NCI-H510A treated with DMSO at 0.1 percent for 48 hours (cell line): Measurements from ENCODE around the gene APBB2.

Experiments
- DNase-seq: peaks from one replicate; lab custom pipeline; 2025; lab: John Stamatoyannopoulos, UW

APBB2 gene

DNA sequence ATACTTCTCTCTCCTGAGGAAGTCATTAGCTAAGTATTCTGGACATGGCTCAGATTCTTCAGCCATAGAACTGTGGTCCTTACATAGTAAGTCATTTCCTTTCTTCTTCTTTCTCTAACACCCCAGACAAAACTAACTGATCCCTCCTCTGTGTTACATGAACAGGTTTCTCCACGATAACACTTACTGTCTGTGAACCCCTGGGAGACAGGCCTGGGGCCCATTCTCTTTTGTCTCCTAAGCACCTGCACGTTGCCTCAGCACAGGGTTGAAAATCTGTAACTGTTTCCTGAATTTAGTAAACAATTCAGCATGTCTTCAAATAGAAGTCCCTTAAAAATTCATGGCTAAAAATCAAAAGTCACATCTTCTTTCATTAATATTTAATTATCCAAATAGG is 24.7 kb downstream of the APBB2 start:
- DNase-seq: no peak

DNA sequence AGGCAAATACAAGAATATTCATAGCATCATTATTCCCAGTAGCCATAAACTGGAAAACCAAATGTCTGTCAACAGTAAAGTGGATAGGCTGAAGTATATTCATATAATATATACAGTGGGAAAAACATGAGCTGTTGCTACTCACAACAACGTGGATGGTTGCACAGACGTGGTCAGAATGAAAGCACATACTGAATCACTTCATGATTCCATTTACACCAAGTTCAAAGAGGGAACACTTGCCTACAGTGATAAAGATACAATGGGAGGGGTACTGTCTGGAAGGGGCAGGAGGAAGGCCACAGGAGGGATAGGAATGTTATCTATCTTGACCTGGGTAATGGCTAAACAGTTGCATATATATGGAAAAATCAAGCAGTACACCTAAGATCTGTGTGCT is 25.3 kb downstream of the APBB2 start:
- DNase-seq: no peak

DNA sequence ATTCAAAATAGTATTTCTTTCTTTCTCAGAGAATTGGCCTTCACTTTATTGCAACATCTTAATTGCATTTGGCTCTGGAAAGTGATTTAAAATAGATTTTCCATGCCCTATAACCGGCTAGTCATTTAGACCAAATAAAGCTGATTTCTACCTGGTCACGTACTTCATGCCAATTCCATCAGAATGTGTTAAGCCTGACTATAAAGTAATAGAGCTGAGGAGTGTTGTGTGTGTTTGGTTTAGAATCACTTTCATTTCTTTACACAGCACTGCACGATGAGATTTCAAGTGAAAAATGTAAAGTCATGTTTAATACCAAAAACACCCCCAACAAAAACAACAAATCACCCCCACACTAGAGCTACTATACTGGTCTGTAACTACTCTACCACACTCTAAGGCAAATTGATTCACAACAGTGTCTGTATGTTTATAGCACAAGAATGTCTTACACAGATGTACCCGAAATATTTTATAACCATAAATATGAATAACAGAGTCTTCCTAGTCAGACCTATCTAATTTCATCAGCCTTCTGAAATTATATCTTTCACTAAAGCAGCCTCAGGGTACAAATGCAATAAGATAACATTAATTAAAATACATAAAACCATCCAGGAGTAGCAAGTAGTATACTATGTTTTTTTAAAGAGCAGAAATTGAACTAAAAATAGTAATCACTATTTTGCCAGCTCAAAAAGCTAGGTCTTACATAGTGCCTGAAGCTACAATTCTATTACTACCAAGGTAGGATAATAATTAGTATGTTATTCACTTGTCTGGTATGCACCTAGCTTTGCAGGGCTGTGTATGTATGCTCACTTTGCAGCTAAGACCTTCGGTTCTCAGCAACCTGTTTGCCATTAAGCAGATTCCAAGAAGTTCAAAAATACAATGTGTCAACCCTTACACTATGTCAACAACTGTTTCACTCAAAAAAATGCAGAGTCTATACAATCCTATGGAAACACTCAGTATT is 28.4 kb downstream of the APBB2 start:
- no peak for DNase-seq

DNA sequence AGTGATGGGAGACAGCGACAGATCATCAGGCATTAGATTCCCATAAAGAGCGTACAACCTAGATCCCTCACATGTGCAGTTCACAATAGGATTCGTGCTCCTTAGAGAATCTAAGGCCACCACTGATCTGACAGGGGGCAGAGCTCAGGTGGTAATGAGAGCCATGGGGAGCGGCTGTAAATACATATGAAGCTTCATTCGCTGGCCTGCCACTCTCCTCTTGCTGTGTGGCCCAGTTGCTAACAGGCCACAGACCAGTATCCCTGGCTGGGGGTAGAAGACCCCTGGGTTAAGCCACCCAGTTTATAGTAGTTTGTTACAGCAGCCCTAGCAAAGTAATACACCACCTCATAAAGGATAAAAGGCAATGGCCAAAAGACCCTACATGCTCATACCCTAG is 30.3 kb downstream of the APBB2 start:
- DNase-seq: no peak

DNA sequence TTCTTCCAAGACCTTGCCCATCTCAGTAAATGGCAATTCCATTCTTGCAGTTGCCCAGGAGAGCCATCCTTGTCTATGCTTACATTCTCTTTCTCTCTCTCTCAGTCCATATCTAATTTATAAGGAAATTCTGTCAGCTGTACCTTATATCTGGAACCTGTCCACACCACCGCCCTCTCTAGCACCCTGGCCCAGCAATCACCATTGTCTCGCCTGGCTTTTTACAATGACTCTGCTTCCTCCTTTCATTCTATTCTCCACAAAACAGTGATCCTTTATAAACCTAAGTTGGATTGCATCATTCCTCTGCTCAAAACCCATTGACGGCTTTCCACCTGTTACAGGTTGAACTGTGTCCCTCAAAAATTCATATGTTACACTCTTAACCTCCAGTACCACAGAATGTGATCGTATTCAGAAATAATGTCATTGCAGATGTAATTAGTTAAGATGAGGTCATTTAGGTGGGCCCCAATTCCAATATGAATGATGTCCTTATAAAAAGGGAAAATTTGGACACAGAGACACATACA is 31.3 kb downstream of the APBB2 start:
- DNase-seq: no peak

DNA sequence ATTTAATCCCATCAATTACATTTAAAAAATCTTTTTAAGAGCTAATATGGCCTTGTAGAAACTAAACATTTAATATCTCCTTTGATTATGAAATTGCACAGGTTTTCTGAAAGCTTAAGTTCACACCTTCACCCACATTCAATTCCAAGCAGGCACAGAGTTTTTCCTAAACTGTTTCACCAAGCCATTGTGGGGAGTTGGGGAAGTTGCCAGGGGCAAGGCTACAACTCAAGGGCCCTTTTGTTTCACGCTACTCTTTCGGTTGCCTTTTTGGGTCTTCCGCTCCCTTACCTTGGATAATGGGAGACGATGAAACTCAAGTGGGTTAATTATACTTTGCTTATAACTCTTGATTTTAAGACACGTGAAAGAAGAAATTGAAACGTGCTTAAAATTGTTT is 33.3 kb downstream of the APBB2 start:
- no peak for DNase-seq

DNA sequence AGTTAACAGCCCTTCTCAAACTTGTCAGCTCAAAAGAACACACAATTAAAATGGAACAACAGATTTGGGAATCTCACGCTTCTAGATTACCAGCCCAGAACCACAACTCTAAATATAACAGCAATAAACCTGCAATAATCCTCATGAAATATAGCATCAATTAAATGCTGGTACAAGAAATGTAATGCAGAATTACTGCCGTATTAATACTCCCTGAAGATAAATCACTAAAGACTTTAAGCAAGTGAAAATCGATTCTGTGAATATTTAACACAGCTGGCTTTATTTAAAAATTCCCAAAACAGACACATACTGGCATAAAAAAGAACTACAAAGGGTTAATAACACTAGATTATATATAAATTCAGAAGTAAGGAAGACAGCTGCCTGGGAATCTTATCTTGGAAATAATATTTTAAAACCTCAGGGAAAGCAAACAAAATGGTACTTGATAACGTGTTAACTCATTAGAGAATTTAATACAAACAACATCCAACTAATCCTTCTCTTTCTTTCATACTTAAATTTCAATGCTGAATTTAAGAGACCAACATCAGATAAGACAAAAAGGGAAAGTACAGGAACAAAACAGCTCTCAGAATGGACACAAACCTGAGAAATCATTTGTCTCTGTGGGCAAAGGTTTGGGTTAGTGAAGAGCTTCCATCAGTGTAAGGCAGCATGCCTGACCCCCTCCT is 34.7 kb downstream of the APBB2 start:
- DNase-seq: no peak

DNA sequence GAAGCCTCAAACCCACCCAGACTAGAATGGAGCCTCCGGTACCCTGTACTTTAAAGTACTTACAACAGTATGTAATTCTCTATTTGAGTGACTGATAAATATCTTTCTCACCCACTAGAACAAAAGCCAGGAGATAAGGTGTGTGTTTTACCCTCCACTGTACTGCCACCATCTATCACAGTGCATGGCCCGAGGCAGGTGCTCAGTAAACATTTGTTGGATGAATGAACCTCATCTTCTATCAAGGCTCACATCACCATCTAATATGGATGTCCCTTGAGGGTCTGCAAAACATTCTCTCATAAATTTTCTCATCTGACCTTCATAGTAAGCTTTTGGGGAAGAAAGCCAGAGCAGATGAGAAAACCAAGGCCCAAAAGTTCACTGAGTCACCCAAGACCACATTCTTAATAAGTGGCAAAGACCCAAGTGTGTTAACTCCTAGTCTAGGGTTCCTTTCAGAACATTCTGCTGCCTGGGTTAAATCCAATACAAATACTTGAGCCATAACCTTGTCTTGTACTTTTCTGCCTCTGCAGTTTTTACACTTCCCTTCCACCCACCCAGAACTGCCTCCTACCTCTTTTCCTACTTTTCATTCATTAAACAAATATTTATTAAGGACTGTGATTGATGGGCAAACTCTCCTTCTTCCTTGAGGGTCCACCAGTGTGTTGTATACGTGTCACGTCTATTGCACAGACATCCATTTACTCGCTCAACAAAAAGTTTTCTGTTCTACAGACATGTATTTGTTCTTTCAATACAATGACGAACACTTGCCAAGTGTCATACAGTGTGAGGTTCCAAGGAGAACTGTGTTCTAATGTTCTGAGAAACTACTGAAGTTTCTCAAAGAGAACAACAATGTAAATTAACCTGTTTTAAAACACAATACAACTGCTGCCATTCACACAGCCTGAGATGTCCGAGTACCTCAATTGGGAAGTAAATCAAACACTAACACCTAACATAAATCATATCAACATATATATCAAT is 35.7 kb downstream of the APBB2 start:
- DNase-seq: no peak

DNA sequence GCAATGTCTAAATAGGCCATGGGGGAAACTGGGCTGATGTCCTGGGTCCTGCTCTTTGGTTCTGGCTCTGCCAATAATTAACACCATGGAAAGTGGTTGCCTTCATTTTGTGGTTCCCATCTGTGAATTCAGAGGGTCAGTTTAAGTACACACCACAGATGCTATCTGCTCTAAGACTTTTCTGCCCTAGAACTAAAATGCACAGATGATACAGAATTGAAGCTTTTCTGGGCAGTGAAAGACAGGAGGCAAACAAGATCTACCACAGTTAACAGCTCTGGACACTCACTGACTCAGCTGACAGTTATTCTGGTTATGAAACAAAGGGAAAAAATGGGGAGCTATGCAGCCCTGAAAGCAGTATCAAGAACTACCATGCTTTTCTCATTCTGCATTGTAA is 37.3 kb downstream of the APBB2 start:
- no peak for DNase-seq

DNA sequence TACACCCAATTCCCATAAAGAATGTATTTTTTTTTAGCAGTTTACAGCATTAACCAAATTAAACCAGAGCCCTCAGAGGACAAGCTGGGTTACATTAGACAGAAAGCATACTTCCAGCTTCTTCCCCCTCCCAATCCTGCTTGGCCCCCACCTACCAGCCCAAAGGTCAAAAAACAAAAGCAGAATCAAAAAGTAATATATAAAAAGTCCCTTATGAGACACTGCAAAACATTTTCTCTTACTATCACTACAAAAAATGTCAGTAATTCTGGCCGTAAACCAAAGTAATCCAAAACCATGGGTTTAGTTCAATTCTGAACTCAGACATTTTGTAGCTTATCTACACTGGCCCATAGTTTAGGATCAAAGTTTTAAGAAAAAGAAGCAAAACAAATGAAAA is 38.0 kb downstream of the APBB2 start:
- no peak for DNase-seq

DNA sequence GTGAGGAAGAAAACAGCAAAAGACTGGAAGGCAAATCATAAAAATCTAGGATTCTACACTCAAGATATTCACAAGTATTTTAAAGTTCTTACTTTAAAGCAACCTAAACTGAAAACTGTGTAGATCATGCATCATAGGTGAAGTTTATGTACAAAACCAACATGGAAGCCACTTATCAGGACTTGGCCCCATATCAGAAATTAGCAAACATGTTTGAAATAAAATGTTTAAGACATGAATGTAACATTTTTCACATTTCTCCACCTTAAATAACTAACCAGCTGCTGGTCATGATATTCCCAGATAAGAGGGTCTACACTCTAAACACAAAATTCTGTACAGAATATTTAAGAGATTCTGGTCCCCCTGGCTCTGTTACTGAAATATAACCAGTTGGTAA is 38.5 kb downstream of the APBB2 start:
- no peak for DNase-seq

DNA sequence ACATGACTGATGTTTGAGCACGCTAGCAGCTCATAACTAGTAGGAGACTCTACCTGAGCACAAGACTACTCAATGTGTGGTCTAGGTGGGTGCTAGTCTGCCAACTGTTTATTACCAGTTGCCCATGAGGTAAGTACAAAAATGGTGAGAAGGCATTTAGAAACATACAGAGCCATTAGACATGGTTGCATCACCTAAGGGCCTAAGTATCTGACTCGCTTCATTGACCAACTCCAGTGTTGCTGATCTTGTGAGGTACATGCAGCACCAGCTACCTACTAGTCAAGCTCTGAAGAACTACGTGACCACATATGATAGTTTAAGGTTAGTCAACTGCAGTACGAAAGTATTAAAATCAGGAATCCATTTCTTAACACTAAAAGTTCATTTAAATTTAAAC is 39.9 kb downstream of the APBB2 start:
- DNase-seq: no peak

DNA sequence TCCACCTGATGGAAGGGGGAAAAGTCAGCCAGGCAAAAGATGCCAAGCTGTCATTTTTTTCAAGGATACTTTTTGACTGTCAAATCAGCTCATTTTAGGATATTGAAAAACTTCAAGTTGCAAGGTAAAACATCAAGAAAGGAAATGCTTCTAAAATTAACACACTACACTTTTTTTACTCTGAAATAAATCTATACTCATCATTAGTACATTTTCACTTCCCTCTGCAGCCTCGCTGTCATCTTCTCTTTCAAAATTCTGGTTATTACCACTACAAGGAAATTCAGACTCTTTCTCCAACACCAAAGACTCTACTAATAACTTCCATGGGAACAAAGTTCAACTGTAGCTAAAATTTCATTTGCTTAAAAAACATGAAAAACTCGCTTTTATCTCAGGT is 41.6 kb downstream of the APBB2 start:
- no peak for DNase-seq

DNA sequence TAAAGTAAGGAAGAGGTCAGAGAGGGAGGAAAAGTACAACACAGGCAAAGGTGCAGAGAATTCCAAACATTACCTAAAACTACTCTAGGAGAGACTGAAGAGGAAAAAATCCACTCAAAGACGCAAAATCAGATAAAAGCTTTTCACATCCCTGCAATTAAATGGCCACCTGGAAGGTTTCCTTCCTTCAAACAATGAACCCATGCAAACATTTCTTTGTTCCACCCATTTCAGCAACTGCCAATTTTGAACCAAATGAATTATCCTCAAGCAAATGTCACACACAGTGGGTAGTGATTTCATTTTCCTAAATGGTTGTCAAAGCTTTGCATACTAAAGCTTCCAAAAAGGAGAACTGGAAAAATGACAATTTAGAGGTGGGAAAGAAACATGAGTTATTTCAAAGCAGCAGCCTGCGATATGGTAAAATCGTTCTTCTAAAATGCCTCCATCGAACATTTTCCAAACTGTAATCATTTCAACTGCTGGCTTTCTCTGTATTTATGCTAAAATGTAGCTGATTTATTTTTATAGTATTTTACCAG is 45.0 kb downstream of the APBB2 start:
- DNase-seq: no peak

DNA sequence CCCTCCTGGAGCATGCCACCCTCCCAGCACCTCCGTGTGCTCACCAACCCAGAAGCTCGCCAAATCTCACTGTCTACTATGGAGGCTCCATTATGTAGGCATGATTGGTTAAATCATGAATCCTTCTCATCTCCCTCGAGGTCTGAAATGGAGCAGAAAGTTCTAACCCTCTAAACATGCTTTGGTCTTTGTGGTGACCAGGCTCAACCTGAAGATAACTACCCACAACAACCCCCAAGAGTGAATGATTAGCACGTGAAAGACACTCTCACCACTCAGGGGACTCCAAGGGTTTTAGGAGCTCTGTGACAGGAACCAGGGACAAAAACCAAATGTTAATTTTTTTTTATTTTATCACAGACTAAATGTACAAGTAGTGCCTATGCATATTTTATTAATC is 47.2 kb downstream of the APBB2 start:
- no peak for DNase-seq

DNA sequence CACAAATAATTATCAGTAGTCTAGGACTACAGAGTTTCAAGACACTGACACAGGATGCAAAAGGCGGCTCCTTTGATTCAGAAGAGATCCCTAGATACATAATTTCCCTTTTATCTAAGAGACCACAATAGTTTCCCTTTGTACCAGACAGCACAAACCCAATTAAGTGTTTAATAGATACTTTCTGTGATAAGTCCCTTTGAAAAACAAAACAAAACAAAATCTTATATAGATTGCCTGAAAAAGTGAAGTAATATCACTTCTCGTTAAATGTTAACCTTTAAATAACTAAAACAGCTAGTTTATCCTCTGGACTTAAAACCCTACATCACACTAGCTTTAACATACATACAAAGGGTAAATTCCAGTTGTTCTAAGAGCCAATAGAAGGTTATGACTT is 49.9 kb downstream of the APBB2 start:
- no peak for DNase-seq

DNA sequence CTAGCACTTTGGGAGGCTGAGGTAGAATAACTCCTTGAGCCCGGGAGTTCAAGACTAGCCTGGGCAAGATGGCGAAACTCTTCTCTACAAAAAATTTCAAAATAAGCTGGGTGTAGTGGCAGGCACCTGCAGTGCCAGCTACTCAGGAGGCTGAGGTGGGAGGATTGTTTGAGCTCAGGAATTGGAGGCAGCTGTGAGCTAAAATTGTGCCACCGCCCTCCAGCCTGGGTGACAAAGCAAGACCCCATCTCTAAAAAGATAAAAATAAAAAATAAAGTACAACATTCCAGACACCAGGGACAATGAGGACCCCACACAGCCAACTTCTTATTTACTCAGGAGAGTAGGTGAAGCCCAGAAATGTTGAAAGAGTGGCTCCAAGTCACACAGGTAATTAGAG is 53.0 kb downstream of the APBB2 start:
- no peak for DNase-seq

DNA sequence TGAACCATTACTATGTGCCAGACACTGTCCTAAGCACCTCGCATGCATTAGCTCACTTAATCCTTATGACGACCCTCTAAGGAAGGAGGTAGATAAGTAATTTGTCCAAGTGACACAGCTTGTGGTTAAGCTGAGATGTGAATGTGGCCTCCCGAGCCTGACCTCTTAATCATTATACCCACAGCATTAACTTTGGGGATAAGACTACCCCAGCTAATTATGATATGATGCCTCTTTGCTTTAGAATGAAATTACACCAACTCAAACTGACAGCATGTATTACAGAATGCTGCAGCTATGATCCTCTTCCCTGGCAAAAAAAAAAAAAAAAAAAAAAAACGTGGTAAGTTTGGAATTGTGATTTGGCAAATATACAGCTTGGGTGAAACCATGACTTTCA is 53.5 kb downstream of the APBB2 start:
- no peak for DNase-seq

DNA sequence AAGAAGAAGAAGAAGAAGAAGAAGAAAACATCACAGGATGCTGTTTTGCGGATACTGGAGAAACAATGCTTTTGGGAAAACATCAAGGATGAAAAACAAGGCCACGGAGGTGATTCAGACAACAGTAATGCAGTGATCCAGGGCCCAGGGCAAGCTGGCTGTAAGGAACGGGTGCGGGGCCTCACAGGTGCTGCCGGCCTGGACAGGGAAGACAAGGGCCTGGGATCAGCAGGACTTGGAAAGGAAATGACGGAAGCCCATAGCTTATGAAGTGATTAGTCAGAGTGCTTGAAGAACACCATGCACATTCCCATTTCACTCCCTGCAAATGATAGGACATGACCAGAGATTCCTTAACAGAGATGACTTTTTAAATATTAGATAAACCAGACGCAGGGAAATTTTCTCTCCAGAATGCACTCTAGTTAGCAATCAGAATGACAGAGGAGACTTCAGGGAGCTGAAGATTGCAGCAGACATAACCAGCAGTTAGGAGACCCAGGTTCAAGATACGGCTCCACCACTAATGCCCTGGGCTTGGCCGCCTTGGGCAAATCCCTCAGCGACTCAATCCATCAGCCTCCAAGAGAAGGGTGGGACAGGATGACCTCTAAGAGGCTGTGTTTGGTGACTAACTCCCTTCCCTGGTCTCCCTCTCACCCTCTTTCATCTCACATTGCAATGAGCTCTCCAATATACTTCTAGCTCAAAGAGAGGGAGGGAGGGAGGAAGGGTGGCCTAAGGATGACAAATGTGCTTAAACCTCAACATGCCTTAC is 54.1 kb downstream of the APBB2 start:
- no peak for DNase-seq

DNA sequence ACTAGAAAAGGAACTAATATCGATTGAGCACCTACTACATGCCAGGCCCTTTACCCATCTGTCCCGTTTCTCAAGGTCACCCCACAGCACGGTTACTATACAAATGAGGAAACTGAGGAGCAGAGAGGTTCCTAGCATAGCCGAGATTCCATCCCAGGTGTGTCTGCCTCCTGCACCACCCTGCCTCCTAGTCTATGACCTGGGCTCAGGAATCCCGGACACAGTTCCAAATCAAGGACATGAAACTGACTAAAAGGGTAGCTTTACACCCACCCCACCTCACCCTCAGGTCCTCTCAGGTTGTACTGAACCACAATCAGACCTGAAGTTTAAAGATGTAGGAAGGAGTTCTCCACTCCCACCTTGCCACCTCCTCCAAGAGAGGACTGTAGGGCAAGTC is 55.6 kb downstream of the APBB2 start:
- DNase-seq: no peak

DNA sequence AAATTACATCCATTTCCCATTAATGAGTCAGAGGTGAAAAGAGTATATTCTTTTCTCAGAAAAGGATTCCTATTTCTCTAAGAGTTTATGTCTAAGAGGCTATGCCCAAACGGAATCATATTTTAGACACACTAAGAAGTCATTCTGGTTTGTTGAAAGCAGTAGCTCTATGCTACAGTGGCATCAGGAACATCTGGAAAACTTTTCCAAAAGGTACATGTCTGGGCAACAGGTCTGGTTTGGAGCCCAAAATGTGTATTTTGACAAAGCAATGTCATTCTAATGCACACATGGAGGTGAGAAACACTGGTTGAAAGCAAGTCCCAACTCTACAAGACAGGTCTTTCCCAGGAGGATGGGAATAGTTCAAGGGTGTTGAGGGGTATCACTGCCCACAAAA is 56.1 kb downstream of the APBB2 start:
- DNase-seq: no peak
